Subcutaneous abdominal adipose tissue (tissue), 5 donors: ENCODE results near the gene OPCML.

ENCODE experiments used
- H3K27ac ChIP-seq: one replicate; pipeline ENCODE4 v1.7.0; 2013; ENCODE audit warnings: low read depth, mild to moderate bottlenecking, inconsistent platforms, low read length, moderate library complexity
- H3K27me3 ChIP-seq, 5 donors: one replicate each; pipeline ENCODE4 v1.7.0; 2013; ENCODE audit warnings: low read length in 5 of 5, inconsistent platforms in 1 of 5; ENCODE audit not compliant: control insufficient read depth in 5 of 5, insufficient read depth in 4 of 5
- H3K36me3 ChIP-seq, 5 donors: one replicate each; pipeline ENCODE4 v1.7.0; 2013; ENCODE audit warnings: low read length in 5 of 5; ENCODE audit not compliant: control insufficient read depth in 5 of 5, insufficient read depth in 5 of 5
- H3K4me1 ChIP-seq, 5 donors: one replicate each; pipeline ENCODE4 v1.7.0; 2013; ENCODE audit warnings: low read length in 5 of 5, mild to moderate bottlenecking in 3 of 5, moderate library complexity in 1 of 5; ENCODE audit not compliant: control insufficient read depth in 5 of 5, insufficient read depth in 5 of 5
- H3K4me3 ChIP-seq, 5 donors: one replicate each; pipeline ENCODE4 v1.7.0; 2013; ENCODE audit warnings: low read length in 5 of 5, low read depth in 1 of 5
- H3K9ac ChIP-seq, 5 donors: one replicate each; pipeline ENCODE4 v1.7.0; 2013; ENCODE audit warnings: low read length in 5 of 5, mild to moderate bottlenecking in 4 of 5, moderate library complexity in 3 of 5
- H3K9me3 ChIP-seq, 5 donors: one replicate each; pipeline ENCODE4 v1.7.0; 2013; ENCODE audit warnings: low read length in 5 of 5; ENCODE audit not compliant: control insufficient read depth in 5 of 5
- donor health status: healthy.
- donor health status: healthy.
- donor health status: healthy.
- donor health status: healthy.
- donor health status: healthy.

Gene OPCML

GRCh38 chr11:132450631-132451030 is 1081.7 kb downstream of the OPCML start:
- Histone ChIP-seq H3K9me3 (peaks cover 0 to 2% (median 0%) of the 10 kb centered on the region in 5 donors), H3K4me1 (no peaks in the 10 kb centered on the region), H3K4me3 (no peak overlapping the region), H3K36me3 (no peaks in the 10 kb centered on the region), H3K27ac (no peak overlapping the region), H3K9ac (no peak overlapping the region), H3K27me3 (no peaks in the 10 kb centered on the region)

DNA sequence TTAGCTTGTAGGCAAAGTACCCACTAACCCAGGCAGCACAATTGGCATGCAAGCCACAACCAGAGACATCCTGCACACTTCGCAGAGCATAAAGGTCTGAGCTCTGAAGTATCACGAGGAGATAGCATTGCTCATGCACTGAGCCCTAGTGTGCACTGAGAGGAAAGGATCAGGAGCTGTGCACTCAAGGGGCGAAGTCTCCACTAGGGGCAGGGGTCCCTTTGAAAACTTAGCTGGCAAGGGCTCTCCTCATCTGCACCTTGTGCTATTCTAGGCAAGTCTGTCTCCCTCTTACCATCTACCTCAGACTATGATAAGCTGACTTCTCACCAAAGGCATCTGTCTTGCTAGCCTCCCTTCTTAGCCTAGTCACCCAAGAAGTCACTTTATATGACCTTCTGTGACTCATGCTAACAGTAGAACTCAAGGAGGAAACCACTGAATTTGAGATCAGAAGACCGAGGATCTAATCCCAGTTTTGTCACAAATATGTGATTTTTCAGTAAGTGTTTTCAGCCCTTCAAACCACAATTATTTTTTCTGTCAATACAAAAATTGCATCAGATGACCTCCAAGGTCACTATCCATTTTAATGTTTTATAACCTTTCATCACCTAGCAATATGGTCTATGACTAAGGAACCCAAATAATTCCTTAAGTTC is 1083.8 kb downstream of the OPCML start:
- H3K27me3 ChIP-seq, result peaks cover 0 to 3% (median 0%) of the 10 kb centered on the region in 5 donors

DNA sequence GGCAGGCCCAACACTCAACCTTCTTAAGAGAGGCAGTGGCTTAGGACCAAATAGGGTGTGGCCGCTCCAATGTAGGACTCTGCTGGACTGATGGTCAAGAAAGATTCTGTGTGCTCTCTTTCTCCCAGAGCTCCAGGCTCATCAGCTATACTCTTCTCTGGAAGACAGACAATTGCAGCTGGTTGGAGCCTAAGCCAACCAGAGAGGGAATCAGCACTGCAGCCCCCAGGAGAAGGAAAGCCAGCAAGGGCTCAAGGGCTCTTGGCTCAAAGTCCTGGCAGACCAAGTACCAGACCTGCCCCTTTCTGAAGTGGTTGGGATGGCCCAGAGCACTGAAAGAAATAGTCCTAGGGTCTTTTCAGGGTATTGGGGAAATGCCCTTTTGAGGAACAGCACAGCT is 1084.5 kb downstream of the OPCML start:
- H3K9me3 ChIP-seq, result peaks cover 0 to 2% (median 0%) of the 10 kb centered on the region in 5 donors
- H3K27me3 ChIP-seq, result peaks cover 0 to 3% (median 0%) of the 10 kb centered on the region in 5 donors
- H3K4me1 ChIP-seq, result no peaks in the 10 kb centered on the region
- no peak overlapping the region for H3K4me3 ChIP-seq
- no peak overlapping the region for H3K9ac ChIP-seq
- H3K36me3 ChIP-seq, result no peaks in the 10 kb centered on the region
- no peak overlapping the region for H3K27ac ChIP-seq

More for the DNA sequence above, 1083.8 kb downstream of the OPCML start:
- no peaks in the 10 kb centered on the region for H3K36me3 ChIP-seq
- no peak overlapping the region for H3K27ac ChIP-seq
- no peaks in the 10 kb centered on the region for H3K4me1 ChIP-seq
- no peak overlapping the region for H3K9ac ChIP-seq
- no peak overlapping the region for H3K4me3 ChIP-seq
- H3K9me3 ChIP-seq, result peaks cover 0 to 2% (median 0%) of the 10 kb centered on the region in 5 donors

DNA sequence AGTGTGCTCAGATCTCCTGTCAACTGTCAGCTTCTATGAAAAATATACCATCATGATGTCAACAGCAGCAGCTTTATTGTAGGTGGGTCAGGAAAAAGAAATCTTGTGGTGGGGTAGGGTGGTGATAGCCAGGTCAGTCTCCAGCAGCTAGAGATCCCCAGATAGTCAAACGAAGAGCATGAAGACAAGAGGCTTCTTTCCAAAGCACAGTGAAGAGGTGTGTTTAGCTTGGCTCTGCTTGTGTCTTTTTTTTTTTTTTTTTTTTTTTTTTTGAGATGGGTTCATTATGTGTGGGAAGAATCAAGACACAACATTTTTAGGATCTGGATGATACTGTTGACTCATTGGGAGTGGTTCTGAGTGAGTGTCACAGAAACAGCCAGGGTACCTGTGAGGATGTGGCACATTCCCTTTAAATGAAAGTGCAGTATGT is 1086.4 kb downstream of the OPCML start:
- Histone ChIP-seq H3K36me3 (no peaks in the 10 kb centered on the region), H3K27ac (no peak overlapping the region), H3K27me3 (peaks cover 0 to 3% (median 0%) of the 10 kb centered on the region in 5 donors), H3K4me3 (no peak overlapping the region), H3K9me3 (peaks cover 0 to 2% (median 0%) of the 10 kb centered on the region in 5 donors), H3K4me1 (no peaks in the 10 kb centered on the region), H3K9ac (no peak overlapping the region)

DNA sequence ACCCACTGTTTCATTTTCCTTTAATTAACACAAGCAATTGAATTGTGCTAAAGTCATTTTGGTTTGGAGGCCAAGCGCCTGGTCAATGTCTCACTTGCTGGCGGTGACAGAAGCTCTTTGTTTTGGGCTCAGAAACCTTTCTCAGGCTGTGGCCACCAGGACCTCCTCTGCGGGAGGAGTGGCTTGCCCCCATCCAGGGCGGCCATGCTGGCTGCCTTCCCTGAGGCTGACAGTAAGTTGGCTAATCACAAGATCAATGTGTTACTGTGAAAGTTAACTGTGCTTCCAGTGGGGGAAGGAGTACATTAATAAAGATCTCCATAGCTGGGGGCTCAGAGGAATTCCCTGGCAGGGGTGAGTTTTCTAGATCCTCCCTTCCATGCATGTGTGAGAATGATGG is 1087.4 kb downstream of the OPCML start:
- peaks cover 0 to 2% (median 0%) of the 10 kb centered on the region in 5 donors for H3K9me3 ChIP-seq
- no peak overlapping the region for H3K27ac ChIP-seq
- no peak overlapping the region for H3K4me3 ChIP-seq
- peaks cover 0 to 3% (median 0%) of the 10 kb centered on the region in 5 donors for H3K27me3 ChIP-seq
- no peaks in the 10 kb centered on the region for H3K4me1 ChIP-seq
- no peak overlapping the region for H3K9ac ChIP-seq
- H3K36me3 ChIP-seq, result no peaks in the 10 kb centered on the region

DNA sequence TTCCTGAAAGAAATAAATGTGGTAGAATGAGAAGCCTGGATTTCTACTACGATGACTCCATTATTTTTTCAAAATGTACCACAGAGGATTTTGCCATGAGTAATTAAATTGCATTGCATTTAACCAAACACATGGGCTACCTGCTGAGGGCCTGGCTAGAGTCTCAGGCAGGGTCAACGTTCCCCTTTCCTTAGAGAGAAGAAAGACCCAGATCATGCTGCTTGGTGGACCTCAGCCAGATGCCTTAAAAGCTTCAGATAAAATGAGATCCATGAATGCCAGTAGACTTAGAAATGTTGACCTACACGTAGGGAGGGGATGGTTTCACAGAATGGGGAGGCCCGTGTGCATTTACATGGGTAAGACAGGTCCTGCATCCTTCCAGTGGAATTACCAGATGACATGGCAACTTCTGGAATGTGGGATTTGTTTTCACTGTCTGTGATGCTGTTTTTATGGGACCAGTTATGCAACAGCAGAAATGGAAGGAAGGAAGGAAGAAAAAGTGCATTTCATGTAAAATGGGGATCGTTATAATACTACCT is 1092.5 kb downstream of the OPCML start:
- Histone ChIP-seq H3K9ac (no peak overlapping the region), H3K27me3 (peaks cover 0 to 3% (median 0%) of the 10 kb centered on the region in 5 donors), H3K9me3 (no peaks in the 10 kb centered on the region), H3K4me1 (no peaks in the 10 kb centered on the region), H3K27ac (no peak overlapping the region), H3K4me3 (no peak overlapping the region), H3K36me3 (no peaks in the 10 kb centered on the region)

DNA sequence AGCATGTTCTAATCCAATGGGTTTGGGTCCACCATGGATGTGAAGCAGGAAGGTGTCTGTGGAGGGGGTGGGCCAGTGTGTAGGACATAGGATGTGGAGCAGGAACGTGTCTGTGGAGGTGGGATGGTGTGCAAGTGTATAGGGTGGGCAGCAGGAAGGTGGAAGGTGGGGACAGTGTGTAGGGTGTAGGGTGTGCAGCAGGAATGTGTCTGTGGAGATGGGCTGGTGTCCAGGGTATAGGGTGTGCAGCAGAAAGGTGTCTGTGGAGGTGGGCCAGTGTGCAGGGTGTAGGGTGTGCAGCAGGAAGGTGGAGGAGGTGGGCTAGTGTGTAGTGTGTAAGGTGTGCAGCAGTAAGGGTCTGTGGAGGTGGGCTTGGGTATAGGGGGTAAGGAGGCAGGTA is 1093.9 kb downstream of the OPCML start:
- no peak overlapping the region for H3K4me3 ChIP-seq
- no peaks in the 10 kb centered on the region for H3K4me1 ChIP-seq
- H3K27ac ChIP-seq, result no peak overlapping the region
- H3K9me3 ChIP-seq, result no peaks in the 10 kb centered on the region
- H3K27me3 ChIP-seq, result no peaks in the 10 kb centered on the region
- H3K36me3 ChIP-seq, result no peaks in the 10 kb centered on the region
- H3K9ac ChIP-seq, result no peak overlapping the region

- Histone ChIP-seq H3K9ac (no peak overlapping the region), H3K36me3 (no peaks in the 10 kb centered on the region), H3K4me3 (no peak overlapping the region), H3K27me3 (peaks cover 0 to 7% (median 0%) of the 10 kb centered on the region in 5 donors), H3K27ac (no peak overlapping the region), H3K9me3 (no peaks in the 10 kb centered on the region), H3K4me1 (peaks cover 0 to 6% (median 4%) of the 10 kb centered on the region in 5 donors)
These were observed 1101.8 kb downstream of the OPCML start for GRCh38 chr11:132430429-132431062.

GRCh38 chr11:132429685-132430084 is 1102.6 kb downstream of the OPCML start:
- H3K36me3 ChIP-seq, result no peaks in the 10 kb centered on the region
- H3K4me3 ChIP-seq, result no peak overlapping the region
- H3K27me3 ChIP-seq, result peaks cover 0 to 7% (median 0%) of the 10 kb centered on the region in 5 donors
- no peak overlapping the region for H3K27ac ChIP-seq
- H3K4me1 ChIP-seq, result peaks cover 0 to 10% (median 4%) of the 10 kb centered on the region in 5 donors
- H3K9ac ChIP-seq, result no peak overlapping the region
- no peaks in the 10 kb centered on the region for H3K9me3 ChIP-seq

- peaks cover 0 to 14% (median 7%) of the 10 kb centered on the region in 5 donors for H3K4me1 ChIP-seq
- H3K9me3 ChIP-seq, result no peaks in the 10 kb centered on the region
- no peak overlapping the region for H3K9ac ChIP-seq
- H3K36me3 ChIP-seq, result no peaks in the 10 kb centered on the region
- peaks cover 0 to 7% (median 0%) of the 10 kb centered on the region in 5 donors for H3K27me3 ChIP-seq
- no peak overlapping the region for H3K4me3 ChIP-seq
- H3K27ac ChIP-seq, result no peak overlapping the region
These were observed 1104.7 kb downstream of the OPCML start for GRCh38 chr11:132427611-132428010.
